Measurements from ENCODE around the gene MRFAP1.
"Not testable (repeated sequence)": the region's sequence is repeated elsewhere in the genome, so short reads cannot be mapped to it uniquely, and the experiment has no call there.

Gene MRFAP1

GRCh38 chr4:6612961-6613675 lies 27.4 kb upstream of the MRFAP1 start:
- no peak for DNase-seq

GRCh38 chr4:6613676-6614651 lies 26.5 kb upstream of the MRFAP1 start:
- DNase-seq, result no peak

- DNase-seq, result no peak
These were observed 25.7 kb upstream of the MRFAP1 start for GRCh38 chr4:6614701-6615230.

GRCh38 chr4:6616087-6616995 lies 24.1 kb upstream of the MRFAP1 start:
- DNase-seq, result no peak

- DNase-seq, result no peak
These were observed 23.2 kb upstream of the MRFAP1 start for GRCh38 chr4:6617246-6617645.

GRCh38 chr4:6618386-6619115 lies 21.9 kb upstream of the MRFAP1 start:
- no peak for DNase-seq

- no peak for DNase-seq
These were observed 21.4 kb upstream of the MRFAP1 start for GRCh38 chr4:6619116-6619465.

- no peak for DNase-seq
These were observed 20.8 kb upstream of the MRFAP1 start for GRCh38 chr4:6619466-6620255.

GRCh38 chr4:6620296-6620695 lies 20.2 kb upstream of the MRFAP1 start:
- DNase-seq, result no peak

- DNase-seq, result no peak
These were observed 19.5 kb upstream of the MRFAP1 start for GRCh38 chr4:6620891-6621555.

- DNase-seq, result no peak
These were observed 18.9 kb upstream of the MRFAP1 start for GRCh38 chr4:6621556-6621927.

- DNase-seq, result no peak
These were observed 17.7 kb upstream of the MRFAP1 start for GRCh38 chr4:6622744-6623143.

- DNase-seq, result no peak
These were observed 15.2 kb upstream of the MRFAP1 start for GRCh38 chr4:6625256-6625655.

- no peak for DNase-seq
These were observed 14.4 kb upstream of the MRFAP1 start for GRCh38 chr4:6626066-6626465.

- DNase-seq, result no peak
These were observed 12.7 kb upstream of the MRFAP1 start for GRCh38 chr4:6627832-6628231.

- DNase-seq, result not testable (repeated sequence)
These were observed 12.0 kb upstream of the MRFAP1 start for GRCh38 chr4:6628484-6628883.

- no peak for DNase-seq
These were observed 8.4 kb upstream of the MRFAP1 start for GRCh38 chr4:6632125-6632524.

GRCh38 chr4:6633091-6633906 lies 7.2 kb upstream of the MRFAP1 start:
- no peak for DNase-seq

- no peak for DNase-seq
These were observed 5.7 kb upstream of the MRFAP1 start for GRCh38 chr4:6634746-6635145.

Measured in activated effector memory CD4-positive, alpha-beta T cell treated with Interleukin-2 at 50 U/mL for 16 hours (primary cell).